Measurements from ENCODE around the gene TMC4. TPM values are rescaled to one million over a fixed set of nuclear protein-coding genes. Genes with fewer than 3 reads are reported as not detected.

Gene TMC4
- polyA plus RNA-seq, 1 donor (not counting 4 experiments of a cell fraction or from before 2014, with no cell fraction given) = 1.5 TPM

- H3K27me3 ChIP-seq (ENCODE audit: control insufficient read depth, extremely low read depth, insufficient read depth, low read length) = no peaks in the 10 kb centered on the region
- no peak for DNase-seq (ENCODE audit: low read depth, low spot score)
- H3K27ac ChIP-seq (ENCODE audit: control insufficient read depth, insufficient read depth, low read length) = no peak overlapping the region
- H3K4me1 ChIP-seq (ENCODE audit: control insufficient read depth, extremely low read depth, insufficient read depth, low read length) = peaks cover 20% of the 10 kb centered on the region
- peaks cover 64% of the 10 kb centered on the region for H4K20me1 ChIP-seq (ENCODE audit: control insufficient read depth, extremely low read depth, insufficient read depth, low read length)
- peaks cover 52% of the 10 kb centered on the region for H3K79me2 ChIP-seq (ENCODE audit: control insufficient read depth, insufficient read depth, low read length)
- H2AFZ ChIP-seq (ENCODE audit: control insufficient read depth, low read length) = no peak overlapping the region
- no peak overlapping the region for H3K9ac ChIP-seq (ENCODE audit: control insufficient read depth, extremely low read depth, insufficient read depth, low read length)
- H3K4me2 ChIP-seq (ENCODE audit: control insufficient read depth, extremely low read depth, insufficient read depth, low read depth, low read length) = no peak overlapping the region
- TF ChIP-seq CTCF (optimal IDR thresholded peaks at IDR 0.05 in 1 of 3, IDR thresholded peaks at IDR 0.05 in 1 of 3, conservative IDR thresholded peaks at IDR 0.05 in 1 of 3; ENCODE audit: extremely low read depth in 1 of 3, insufficient read depth in 2 of 3, low read length in 3 of 3) (no peak), EZH2 (IDR thresholded peaks at IDR 0.05; ENCODE audit: low read length) (no peak)
- dilution Hi-C loops (cut with MboI; ENCODE audit: extremely low pct_ligation_motif_present, low sequenced_read_pairs) = no loop called here
- H3K9me1 ChIP-seq (ENCODE audit: control insufficient read depth, extremely low read depth, insufficient read depth, low read length) = peaks cover 2% of the 10 kb centered on the region
- no peaks in the 10 kb centered on the region for H3K9me3 ChIP-seq (ENCODE audit: control insufficient read depth, low read depth, low read length)
- no peak for FAIRE-seq
- no peak overlapping the region for H3K4me3 ChIP-seq (ENCODE audit: control insufficient read depth in 2 of 3, extremely low read depth in 1 of 3, insufficient read depth in 2 of 3, low read depth in 1 of 3, low read length in 3 of 3)
- peaks cover 41 to 57% of the 10 kb centered on the region in 2 experiments for H3K36me3 ChIP-seq (ENCODE audit: control insufficient read depth in 2 of 2, extremely low read depth in 1 of 2, insufficient read depth in 2 of 2, low read length in 2 of 2)
These were observed 33.8 kb upstream of the TMC4 start for GRCh38 chr19:54206831-54207177.

GRCh38 chr19:54206030-54206830, 33.3 kb upstream of the TMC4 start:
- FAIRE-seq = no peak
- no peaks in the 10 kb centered on the region for H3K9me3 ChIP-seq (ENCODE audit: control insufficient read depth, low read depth, low read length)
- H3K27ac ChIP-seq (ENCODE audit: control insufficient read depth, insufficient read depth, low read length) = no peak overlapping the region
- dilution Hi-C loops (cut with MboI; ENCODE audit: extremely low pct_ligation_motif_present, low sequenced_read_pairs) = no loop called here
- no peak for DNase-seq (ENCODE audit: low read depth, low spot score)
- TF ChIP-seq CTCF (optimal IDR thresholded peaks at IDR 0.05 in 1 of 3, IDR thresholded peaks at IDR 0.05 in 1 of 3, conservative IDR thresholded peaks at IDR 0.05 in 1 of 3; ENCODE audit: extremely low read depth in 1 of 3, insufficient read depth in 2 of 3, low read length in 3 of 3) (no peak), EZH2 (IDR thresholded peaks at IDR 0.05; ENCODE audit: low read length) (no peak)
- peaks cover 70% of the 10 kb centered on the region for H4K20me1 ChIP-seq (ENCODE audit: control insufficient read depth, extremely low read depth, insufficient read depth, low read length)
- H3K4me2 ChIP-seq (ENCODE audit: control insufficient read depth, extremely low read depth, insufficient read depth, low read depth, low read length) = no peak overlapping the region
- no peak overlapping the region for H3K9ac ChIP-seq (ENCODE audit: control insufficient read depth, extremely low read depth, insufficient read depth, low read length)
- no peak overlapping the region for H3K4me3 ChIP-seq (ENCODE audit: control insufficient read depth in 2 of 3, extremely low read depth in 1 of 3, insufficient read depth in 2 of 3, low read depth in 1 of 3, low read length in 3 of 3)
- H3K9me1 ChIP-seq (ENCODE audit: control insufficient read depth, extremely low read depth, insufficient read depth, low read length) = peaks cover 2% of the 10 kb centered on the region
- H3K27me3 ChIP-seq (ENCODE audit: control insufficient read depth, extremely low read depth, insufficient read depth, low read length) = no peaks in the 10 kb centered on the region
- H3K4me1 ChIP-seq (ENCODE audit: control insufficient read depth, extremely low read depth, insufficient read depth, low read length) = peaks cover 22% of the 10 kb centered on the region
- H3K36me3 ChIP-seq (ENCODE audit: control insufficient read depth in 2 of 2, extremely low read depth in 1 of 2, insufficient read depth in 2 of 2, low read length in 2 of 2) = peaks cover 45 to 62% of the 10 kb centered on the region in 2 experiments
- H2AFZ ChIP-seq (ENCODE audit: control insufficient read depth, low read length) = no peak overlapping the region
- peaks cover 57% of the 10 kb centered on the region for H3K79me2 ChIP-seq (ENCODE audit: control insufficient read depth, insufficient read depth, low read length)
